HepG2 (cell line): ENCODE data around the gene GAS2L1. TPM values are rescaled to one million over a fixed set of nuclear protein-coding genes. Genes with fewer than 3 reads are reported as not detected.

Source experiments
- ATAC-seq: fragments of 200-7000 bp; cut with Tn5 transposase; 3 replicates; pipeline ENCODE4 v1.9.1; 2020; ENCODE audit warnings: mild to moderate bottlenecking, moderate library complexity
- BruUV-seq: library from RNA; stranded (reverse); fragments of 400-500 nt; replicated peaks from 2 replicates; lab custom pipeline; 2021; lab: Mats Ljungman, UMichigan
- CTCF ChIA-PET: fragments of 300-600 bp; formaldehyde crosslinking; extraction: SDS; loops from one replicate; lab custom pipeline; 2021; ENCODE audit warnings: low total read pairs, inconsistent platforms, low intra/inter-chr PET ratio; lab: Yijun Ruan, JAX
- POLR2A ChIA-PET: fragments of 350-600 bp; sonication (Branson Sonifier 250); formaldehyde crosslinking; loops from one replicate; lab custom pipeline; 2020; ENCODE audit warnings: antibody characterized with exemption, inconsistent platforms; lab: Yijun Ruan, JAX
- DNase-seq: peaks from one replicate; pipeline ENCODE4 v3.0.0-alpha.2; 2015; ENCODE audit warnings: low spot score
- FAIRE-seq: peaks from 3 replicates; lab custom pipeline; 2011; peaks lifted over from hg19 to GRCh38; lab: Jason Lieb, UNC
- H2AFZ ChIP-seq: one replicate; pipeline ENCODE4 v1.6.1; 2011; ENCODE audit warnings: low read length, inconsistent platforms
- H3K27ac ChIP-seq: fragments of 300-600 bp; 3 replicates; pipeline ENCODE4 v1.8.0; 2011; ENCODE audit warnings: mixed run types, mild to moderate bottlenecking, mixed read lengths, low read length, inconsistent platforms; ENCODE audit not compliant: insufficient read depth; ENCODE audit errors: extremely low read length
- H3K27me3 ChIP-seq, 2 experiments: fragments of 200-600 bp in 1 of 2; 2 replicates in 1 of 2; 3 replicates in 1 of 2; pipeline versions ENCODE4 v1.6.0 to v1.8.0; 2011; ENCODE audit warnings: low read length in 2 of 2, mild to moderate bottlenecking in 2 of 2, moderate library complexity in 2 of 2, inconsistent platforms in 1 of 2; ENCODE audit not compliant: insufficient read depth in 2 of 2, control insufficient read depth in 1 of 2
- H3K36me3 ChIP-seq, 2 experiments: fragments of 200-600 bp in 1 of 2; replicated peaks in 1 of 2; 2 replicates in 1 of 2; 3 replicates in 1 of 2; pipeline versions ENCODE4 v1.5.1 to v1.8.0; 2011; ENCODE audit warnings: low read length in 2 of 2, inconsistent platforms in 1 of 2; ENCODE audit not compliant: insufficient read depth in 2 of 2, control insufficient read depth in 1 of 2
- H3K4me1 ChIP-seq: 2 replicates; pipeline ENCODE4 v1.5.1; 2012; ENCODE audit warnings: low read length, inconsistent platforms; ENCODE audit not compliant: insufficient read depth
- H3K4me2 ChIP-seq: 2 replicates; pipeline ENCODE4 v1.6.0; 2011; ENCODE audit warnings: low read depth, low read length, inconsistent platforms
- H3K4me3 ChIP-seq, 3 experiments: fragments of 200-600 bp in 1 of 3; sonication (generic), shearing (Covaris generic) in 1 of 3; replicated peaks in 1 of 3; 2 replicates each; pipeline ENCODE4 v1.5.1; 2011 to 2016; ENCODE audit warnings: low read length in 3 of 3, inconsistent platforms in 2 of 3, low read depth in 2 of 3, mild to moderate bottlenecking in 2 of 3, control low read depth in 1 of 3, mixed read lengths in 1 of 3; ENCODE audit not compliant: insufficient read depth in 1 of 3
- H3K79me2 ChIP-seq: one replicate; pipeline ENCODE4 v1.6.1; 2011; ENCODE audit warnings: low read length, inconsistent platforms; ENCODE audit not compliant: insufficient read depth
- H3K9ac ChIP-seq: 2 replicates; pipeline ENCODE4 v1.6.0; 2011; ENCODE audit warnings: mild to moderate bottlenecking, low read depth, low read length, inconsistent platforms; ENCODE audit not compliant: insufficient read depth
- H3K9me3 ChIP-seq: 2 replicates; pipeline ENCODE4 v1.5.1; 2012; ENCODE audit warnings: mild to moderate bottlenecking, low read length
- H4K20me1 ChIP-seq: 2 replicates; pipeline ENCODE4 v1.6.0; 2011; ENCODE audit warnings: inconsistent platforms, mild to moderate bottlenecking, low read length, moderate library complexity; ENCODE audit not compliant: insufficient read depth
- AGO2 ChIP-seq: fragments of 200-400 bp; formaldehyde crosslinking; optimal IDR thresholded peaks from 2 replicates; pipeline ENCODE3; 2017; ENCODE audit warnings: mild to moderate bottlenecking, low read depth, low read length, moderate library complexity
- ATRX ChIP-seq: sonication (generic); formaldehyde crosslinking; IDR thresholded peaks from 2 replicates; pipeline ENCODE4 v1.4.0; 2020; ENCODE audit warnings: missing genetic modification reagents, borderline replicate concordance
- HNRNPUL1 ChIP-seq: fragments of 200-400 bp; formaldehyde crosslinking; IDR thresholded peaks from 2 replicates; pipeline ENCODE4 v1.6.1; 2017; ENCODE audit warnings: low read depth, mild to moderate bottlenecking, low read length, moderate library complexity
- HOXA3 ChIP-seq: sonication (generic); formaldehyde crosslinking; IDR thresholded peaks from 2 replicates; pipeline ENCODE4 v1.5.0; 2020; ENCODE audit warnings: missing genetic modification reagents
- MLX ChIP-seq: IDR thresholded peaks from 2 replicates; pipeline ENCODE4 v1.6.1; 2016
- MLXIP ChIP-seq: sonication (generic); formaldehyde crosslinking; IDR thresholded peaks from 2 replicates; pipeline ENCODE4 v1.9.0; 2021; ENCODE audit warnings: missing genetic modification reagents, borderline replicate concordance
- NPAS2 ChIP-seq: sonication (generic); formaldehyde crosslinking; IDR thresholded peaks from 2 replicates; pipeline ENCODE4 v1.8.0; 2022; ENCODE audit warnings: mild to moderate bottlenecking, missing genetic modification reagents, borderline replicate concordance
- NR3C1 ChIP-seq: sonication (generic); formaldehyde crosslinking; IDR thresholded peaks from 2 replicates; pipeline ENCODE4 v1.4.0; 2020; ENCODE audit warnings: missing genetic modification reagents
- POLR2G ChIP-seq: fragments of 200-400 bp; formaldehyde crosslinking; IDR thresholded peaks from 2 replicates; pipeline ENCODE4 v1.6.1; 2018; ENCODE audit warnings: mild to moderate bottlenecking, low read depth, low read length, moderate library complexity
- PPARG ChIP-seq: conservative IDR thresholded peaks from 2 replicates; pipeline ENCODE4 v1.6.1; 2016; ENCODE audit warnings: missing biosample characterization, missing genetic modification reagents
- RXRA ChIP-seq: sonication (generic); formaldehyde crosslinking; IDR thresholded peaks from 2 replicates; pipeline ENCODE4 v1.5.1; 2020; ENCODE audit warnings: missing genetic modification reagents
- TBP ChIP-seq: sonication (generic); formaldehyde crosslinking; IDR thresholded peaks from 2 replicates; pipeline ENCODE4 v1.5.0; 2020; ENCODE audit warnings: missing genetic modification reagents
- ZFYVE20 ChIP-seq: sonication (generic); formaldehyde crosslinking; IDR thresholded peaks from 2 replicates; pipeline ENCODE4 v1.8.0; 2023; ENCODE audit warnings: low read depth, mild to moderate bottlenecking, moderate library complexity, missing genetic modification reagents, borderline replicate concordance
- ZNF282 ChIP-seq: fragments of 450-650 bp; IDR thresholded peaks from 2 replicates; pipeline ENCODE4 v1.6.1; 2018; ENCODE audit not compliant: partially characterized antibody
- ZNF362 ChIP-seq: sonication (generic); formaldehyde crosslinking; IDR thresholded peaks from 2 replicates; pipeline ENCODE4 v1.4.0; 2020; ENCODE audit warnings: missing genetic modification reagents, mild to moderate bottlenecking, borderline replicate concordance
- ZNF367 ChIP-seq: sonication (generic); formaldehyde crosslinking; IDR thresholded peaks from 2 replicates; pipeline ENCODE4 v1.4.0; 2020; ENCODE audit warnings: missing genetic modification reagents, borderline replicate concordance
- ZNF44 ChIP-seq: sonication (generic); formaldehyde crosslinking; IDR thresholded peaks from 2 replicates; pipeline ENCODE4 v1.5.1; 2020; ENCODE audit warnings: mild to moderate bottlenecking, missing genetic modification reagents
- ZNF678 ChIP-seq: sonication (generic); formaldehyde crosslinking; IDR thresholded peaks from 2 replicates; pipeline ENCODE4 v1.4.0; 2020; ENCODE audit warnings: mild to moderate bottlenecking, missing genetic modification reagents
- ZUFSP ChIP-seq: sonication (generic); formaldehyde crosslinking; IDR thresholded peaks from 2 replicates; pipeline ENCODE4 v1.9.0; 2021; ENCODE audit warnings: missing genetic modification reagents, mild to moderate bottlenecking, borderline replicate concordance
- WGBS: methylation state at CpG from one replicate; pipeline ENCODE4 v1.1.6; 2017; ENCODE audit warnings: low lambda C conversion rate; 5-methylcytosine and 5-hydroxymethylcytosine counted together
- in situ Hi-C: cut with HindIII; loops from 2 replicates; pipeline ENCODE4 v1.10.0; 2017; ENCODE audit warnings: low pct_unique_long_range_greater_than_20kb; ENCODE audit not compliant: extremely low pct_ligation_motif_present
- intact Hi-C: fragments of 100-400 bp; cut with micrococcal nuclease; formaldehyde crosslinking; loops from one replicate; pipeline ENCODE4 v1.10.0; 2022; ENCODE audit not compliant: unreplicated experiment
- polyA plus RNA-seq, 8 experiments: library from polyadenylated mRNA; depleted of rRNA in 3 of 8; stranded (reverse) in 7 of 8; unstranded in 1 of 8; fragments of >200 nt; fragmentation: Illumina TruSeq in 4 of 8; extraction: Trizol in 4 of 8; gene quantifications; 2 replicates each; pipeline versions ENCODE4 v1.2.1 to v1.2.3, GENCODE V29; 2011 to 2016; ENCODE audit warnings: low read depth in 4 of 8, missing spikeins in 1 of 8, mixed read lengths in 1 of 8; ENCODE audit not compliant: insufficient read depth in 1 of 8
- total RNA-seq, 5 experiments: library from RNA; depleted of rRNA; stranded (reverse); fragments of >200 nt; fragmentation: Illumina TruSeq; extraction: Trizol; gene quantifications; 2 replicates each; pipeline ENCODE4 v1.2.3, GENCODE V29; 2016; ENCODE audit warnings: low read depth in 1 of 5

Gene GAS2L1
- total and polyA plus RNA-seq, 2 of the 13 experiments (the other 11 are each of a cell fraction or from before 2014, with no cell fraction given) = 1.8 to 3.3 TPM

- H3K9me3 ChIP-seq = no peaks in the 10 kb centered on the region
- 0 out of 2 replicates have a peak, but pooled peaks cover 9% of the 10 kb centered on the region for H4K20me1 ChIP-seq
- H3K36me3 ChIP-seq = peaks cover 26 to 36% of the 10 kb centered on the region in 2 experiments
- H3K4me3 ChIP-seq = no peak overlapping the region
- FAIRE-seq = no peak
- no peak for DNase-seq
- peak; percentile 6 for ATAC-seq
- no peak overlapping the region for H3K9ac ChIP-seq
- no peak overlapping the region for H3K27ac ChIP-seq
- no peaks in the 10 kb centered on the region for H3K79me2 ChIP-seq
- no TSS peak for BruUV-seq
- peaks cover 28% of the 10 kb centered on the region for H3K4me1 ChIP-seq
- ChIA-PET POLR2A (interaction anchor here (1.0 kb wide), 1 partner anchor 41 kb away, joined by 4 read pairs; no protein-coding TSS in a partner anchor), CTCF (no interaction called here)
- H3K4me2 ChIP-seq = no peak overlapping the region
- 91% methylated on average over 10 of the region's 10 CpGs for WGBS
- intact Hi-C loops = no loop called here
- H2AFZ ChIP-seq = no peak overlapping the region
- no peaks in the 10 kb centered on the region for H3K27me3 ChIP-seq
- in situ Hi-C loops = no loop called here
- TF ChIP-seq ZFYVE20 (CRISPR knock-in tag) (no peak), HOXA3 (no peak), ATRX (CRISPR knock-in tag) (no peak), ZNF282 (no peak), MLXIP (CRISPR knock-in tag) (no peak), ZNF362 (CRISPR knock-in tag) (no peak), PPARG (no peak), MLX (CRISPR knock-in tag) (no peak), TBP (no peak), HNRNPUL1 (no peak), RXRA (CRISPR knock-in tag) (no peak), AGO2 (peak; percentile 42), NPAS2 (CRISPR knock-in tag) (no peak), ZUFSP (CRISPR knock-in tag) (no peak), NR3C1 (CRISPR knock-in tag) (no peak), ZNF367 (CRISPR knock-in tag) (no peak), ZNF678 (no peak), POLR2G (peak; percentile 64), ZNF44 (CRISPR knock-in tag) (no peak)
Observed at GRCh38 chr22:29300807-29301601, 5.4 kb upstream of the GAS2L1 start.
